Type B pancreatic cell (in vitro differentiated cells): Measurements from ENCODE around the gene RNF126. TPM values are rescaled to one million over a fixed set of nuclear protein-coding genes. Genes with fewer than 3 reads are reported as not detected.

Source experiments
- DNase-seq: peaks from one replicate; pipeline ENCODE4 v3.0.0; 2021; ENCODE audit warnings: mixed read lengths; ENCODE audit not compliant: unreplicated experiment; ENCODE audit errors: extremely low spot score
- H3K27ac Mint-ChIP-seq: 2 replicates; pipeline ENCODE4 v1.8.0; 2021; ENCODE audit warnings: mild to moderate bottlenecking, mixed read lengths
- H3K27me3 Mint-ChIP-seq: 2 replicates; pipeline ENCODE4 v1.8.0; 2021; ENCODE audit warnings: mixed read lengths
- H3K36me3 Mint-ChIP-seq: 2 replicates; pipeline ENCODE4 v1.8.0; 2021; ENCODE audit warnings: mixed read lengths
- H3K4me1 Mint-ChIP-seq: one replicate; pipeline ENCODE4 v1.8.0; 2021; ENCODE audit warnings: mixed read lengths; ENCODE audit not compliant: unreplicated experiment
- H3K4me3 Mint-ChIP-seq: 2 replicates; pipeline ENCODE4 v1.8.0; 2021; ENCODE audit warnings: mild to moderate bottlenecking, mixed read lengths
- H3K9me3 Mint-ChIP-seq: 2 replicates; pipeline ENCODE4 v1.8.0; 2021; ENCODE audit warnings: mixed read lengths
- total RNA-seq: library from RNA; stranded (reverse); gene quantifications from 2 replicates; pipeline ENCODE4 v1.2.1, GENCODE V29; 2021; ENCODE audit warnings: low replicate concordance
- TF ChIP-seq, protein P1 (sequence below): fragments of 200-600 bp; sonication (generic); conservative IDR thresholded peaks from 2 replicates; pipeline ENCODE4 v1.5.0; 2021; ENCODE audit warnings: antibody characterized with exemption, mild to moderate bottlenecking

The RNF126 gene
- total RNA-seq, 1 donor from 2014 or later, result 38.1 TPM

GRCh38 chr19:664913-665443 lies 2.0 kb upstream of the RNF126 start:
- peaks cover 14% of the 10 kb centered on the region for H3K4me1 Mint-ChIP-seq
- TF ChIP-seq, protein P1, sequence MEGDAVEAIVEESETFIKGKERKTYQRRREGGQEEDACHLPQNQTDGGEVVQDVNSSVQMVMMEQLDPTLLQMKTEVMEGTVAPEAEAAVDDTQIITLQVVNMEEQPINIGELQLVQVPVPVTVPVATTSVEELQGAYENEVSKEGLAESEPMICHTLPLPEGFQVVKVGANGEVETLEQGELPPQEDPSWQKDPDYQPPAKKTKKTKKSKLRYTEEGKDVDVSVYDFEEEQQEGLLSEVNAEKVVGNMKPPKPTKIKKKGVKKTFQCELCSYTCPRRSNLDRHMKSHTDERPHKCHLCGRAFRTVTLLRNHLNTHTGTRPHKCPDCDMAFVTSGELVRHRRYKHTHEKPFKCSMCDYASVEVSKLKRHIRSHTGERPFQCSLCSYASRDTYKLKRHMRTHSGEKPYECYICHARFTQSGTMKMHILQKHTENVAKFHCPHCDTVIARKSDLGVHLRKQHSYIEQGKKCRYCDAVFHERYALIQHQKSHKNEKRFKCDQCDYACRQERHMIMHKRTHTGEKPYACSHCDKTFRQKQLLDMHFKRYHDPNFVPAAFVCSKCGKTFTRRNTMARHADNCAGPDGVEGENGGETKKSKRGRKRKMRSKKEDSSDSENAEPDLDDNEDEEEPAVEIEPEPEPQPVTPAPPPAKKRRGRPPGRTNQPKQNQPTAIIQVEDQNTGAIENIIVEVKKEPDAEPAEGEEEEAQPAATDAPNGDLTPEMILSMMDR, result peak; percentile 97
- peak overlapping the region; percentile 87 for H3K27ac Mint-ChIP-seq
- peak overlapping the region; percentile 83 for H3K4me3 Mint-ChIP-seq
- peak; percentile 93 for DNase-seq
- no peaks in the 10 kb centered on the region for H3K9me3 Mint-ChIP-seq
- H3K36me3 Mint-ChIP-seq, result no peaks in the 10 kb centered on the region
- no peaks in the 10 kb centered on the region for H3K27me3 Mint-ChIP-seq

- TF ChIP-seq, protein P1, result no peak
- Mint-ChIP-seq H3K4me1 (peaks cover 14% of the 10 kb centered on the region), H3K27ac (peak overlapping the region; percentile 92), H3K9me3 (no peaks in the 10 kb centered on the region), H3K27me3 (no peaks in the 10 kb centered on the region), H3K4me3 (peak overlapping the region; percentile 89), H3K36me3 (no peaks in the 10 kb centered on the region)
- DNase-seq, result no peak
These were observed 686 bp upstream of the RNF126 start for GRCh38 chr19:663682-664117.

DNA sequence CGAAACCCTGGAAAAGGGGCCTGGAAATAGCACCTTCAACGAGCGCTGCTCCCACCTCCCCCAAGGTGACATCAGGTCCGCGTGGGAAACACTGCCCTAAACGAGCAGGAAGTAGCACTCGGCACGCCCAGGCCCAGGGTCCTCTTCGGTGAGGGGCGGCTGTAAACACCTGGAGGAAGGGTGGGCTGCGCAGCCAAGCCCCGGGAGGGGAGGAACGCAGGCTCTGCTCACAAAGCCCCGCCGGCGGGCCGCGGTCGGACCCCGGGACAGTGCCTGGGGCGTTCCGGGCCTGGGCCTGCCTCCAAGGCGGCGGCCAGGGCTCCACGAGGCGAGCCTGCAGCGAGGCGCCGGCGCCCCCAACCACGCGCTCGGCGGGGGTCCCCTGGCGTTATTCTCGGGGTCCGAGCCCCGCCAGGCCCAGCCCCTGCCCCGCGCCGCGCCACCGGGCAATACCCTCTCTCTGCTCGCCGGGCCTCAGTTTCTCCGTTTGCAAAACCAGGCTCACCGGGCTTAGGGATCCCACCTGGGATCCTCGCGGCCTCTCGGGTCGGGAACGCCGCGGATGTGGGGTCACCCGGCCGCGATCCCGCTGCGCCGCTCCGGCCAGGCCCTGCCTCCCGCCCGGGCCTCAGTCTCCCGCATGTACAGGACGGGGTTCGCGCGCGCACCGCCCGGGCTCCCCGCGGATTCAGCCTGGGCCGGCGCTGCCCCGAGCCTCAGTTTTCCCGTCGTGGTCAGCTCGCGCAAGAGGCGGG lies 630 bp downstream of the RNF126 start:
- no peaks in the 10 kb centered on the region for H3K9me3 Mint-ChIP-seq
- peak overlapping the region; percentile 89 for H3K27ac Mint-ChIP-seq
- H3K27me3 Mint-ChIP-seq, result no peaks in the 10 kb centered on the region
- DNase-seq, result no peak
- H3K36me3 Mint-ChIP-seq, result no peaks in the 10 kb centered on the region
- TF ChIP-seq, protein P1, result no peak
- peak overlapping the region; percentile 87 for H3K4me3 Mint-ChIP-seq
- peaks cover 14% of the 10 kb centered on the region for H3K4me1 Mint-ChIP-seq

GRCh38 chr19:661427-662196 lies 1.4 kb downstream of the RNF126 start:
- Mint-ChIP-seq H3K4me3 (peak overlapping the region; percentile 87), H3K4me1 (peaks cover 14% of the 10 kb centered on the region), H3K9me3 (no peaks in the 10 kb centered on the region), H3K27ac (peak overlapping the region; percentile 89), H3K27me3 (no peaks in the 10 kb centered on the region), H3K36me3 (no peaks in the 10 kb centered on the region)
- no peak for DNase-seq
- TF ChIP-seq, protein P1, result no peak

DNA sequence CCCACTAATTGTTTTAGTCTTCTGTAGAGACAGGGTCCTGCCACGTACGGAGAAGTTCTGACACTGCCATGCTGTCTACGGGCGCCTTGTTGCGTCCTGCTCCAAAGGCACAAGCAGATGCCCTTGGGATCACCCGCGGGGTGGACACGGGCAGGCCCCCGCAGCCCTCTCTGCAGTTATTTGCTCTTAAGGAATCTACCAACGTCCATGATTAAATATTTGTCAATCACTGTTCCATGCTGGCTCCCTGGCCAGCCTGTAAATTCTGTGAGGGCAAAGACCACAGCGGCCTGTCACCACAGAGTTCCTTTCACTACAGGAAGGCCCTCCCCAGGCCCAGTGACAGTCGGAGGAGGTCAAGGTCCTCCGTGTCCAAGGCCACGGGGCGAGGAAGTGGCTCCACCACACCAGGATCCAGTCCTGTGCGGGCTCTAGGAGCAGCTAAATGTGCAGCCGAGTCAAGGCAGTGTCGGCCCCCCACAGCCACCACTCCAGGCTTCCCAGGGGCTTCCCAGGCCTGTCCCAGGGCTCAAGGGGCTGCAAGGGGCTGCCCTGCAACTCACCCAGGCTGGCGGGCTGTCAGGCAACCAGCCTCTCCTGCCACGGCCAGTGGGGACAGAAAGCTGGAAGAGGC lies 2.1 kb downstream of the RNF126 start:
- H3K27ac Mint-ChIP-seq, result peak overlapping the region; percentile 89
- no peak for DNase-seq
- peaks cover 14% of the 10 kb centered on the region for H3K4me1 Mint-ChIP-seq
- H3K4me3 Mint-ChIP-seq, result peak overlapping the region; percentile 87
- no peaks in the 10 kb centered on the region for H3K27me3 Mint-ChIP-seq
- no peaks in the 10 kb centered on the region for H3K9me3 Mint-ChIP-seq
- no peaks in the 10 kb centered on the region for H3K36me3 Mint-ChIP-seq
- TF ChIP-seq, protein P1, result no peak
